Dermis blood vessel endothelial cell (primary cell): ENCODE data around the gene REV1. TPM values are rescaled to one million over a fixed set of nuclear protein-coding genes. Genes with fewer than 3 reads are reported as not detected.
"Not testable (repeated sequence)": the region's sequence is repeated elsewhere in the genome, so short reads cannot be mapped to it uniquely, and the experiment has no call there.

Experiments used
- DNase-seq: peaks from one replicate; pipeline ENCODE4 v3.0.0; 2010
- total RNA-seq: library from RNA; depleted of rRNA; stranded (reverse); fragments of >200 nt; gene quantifications from 2 replicates; pipeline ENCODE4 v1.2.3, GENCODE V29; 2014

Gene REV1
- total RNA-seq, 1 donor from 2014 or later = 47.1 TPM

DNA sequence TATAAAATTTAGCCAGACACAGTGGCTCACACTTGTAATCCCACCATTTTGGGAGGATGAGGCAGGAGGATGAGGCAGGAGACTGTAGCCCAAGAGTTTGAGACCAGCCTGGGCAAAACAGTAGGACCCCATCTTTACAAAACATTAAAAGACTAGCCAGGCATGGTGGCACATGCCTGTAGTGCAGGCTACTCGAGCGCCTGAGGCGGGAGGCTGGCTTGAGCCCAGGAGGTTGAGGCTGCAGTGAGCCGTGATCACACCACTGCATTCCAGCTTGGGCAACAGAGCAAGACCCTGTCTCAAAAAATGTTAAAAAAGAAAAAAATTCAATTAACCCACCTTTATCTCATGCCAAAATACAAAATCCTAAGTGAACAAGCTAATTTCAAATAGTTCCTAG is 4.0 kb downstream of the REV1 start:
- no peak for DNase-seq

DNA sequence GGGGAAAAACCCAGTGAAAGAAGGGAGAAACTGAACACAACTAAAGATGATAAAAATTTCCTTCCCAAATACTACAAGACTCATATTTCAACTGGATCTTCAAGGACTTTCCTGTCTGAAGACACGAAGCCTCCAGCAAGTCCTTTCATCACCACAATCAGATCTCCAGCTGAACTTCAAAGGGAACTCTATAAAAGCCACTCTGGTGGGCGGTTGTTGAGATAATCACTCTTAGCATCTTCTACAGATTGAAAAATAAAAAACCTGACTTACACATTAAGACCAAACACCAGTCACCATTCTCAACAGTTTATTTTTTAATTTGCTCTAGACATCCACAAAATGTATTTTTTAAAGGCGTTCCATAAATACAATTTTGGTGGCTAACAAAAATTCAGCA is 4.4 kb downstream of the REV1 start:
- no peak for DNase-seq

DNA sequence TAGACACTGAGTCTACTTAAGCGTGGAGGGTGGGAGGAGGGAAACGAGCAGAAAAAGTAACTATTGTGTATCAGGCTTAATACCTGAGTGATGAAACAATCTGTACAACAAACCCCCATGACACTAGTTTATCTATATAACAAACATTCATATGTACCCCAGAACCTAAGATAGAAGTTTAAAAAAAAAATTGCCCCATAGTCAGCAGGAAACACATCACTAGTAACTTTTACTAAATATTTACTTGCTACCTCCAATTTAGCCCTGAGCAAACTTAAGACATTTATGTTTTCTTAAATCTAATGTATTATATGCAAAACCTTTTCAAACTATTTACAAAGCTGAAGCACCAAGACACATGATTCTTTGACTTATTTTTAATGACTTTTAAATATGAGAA is 5.6 kb downstream of the REV1 start:
- DNase-seq = no peak

DNA sequence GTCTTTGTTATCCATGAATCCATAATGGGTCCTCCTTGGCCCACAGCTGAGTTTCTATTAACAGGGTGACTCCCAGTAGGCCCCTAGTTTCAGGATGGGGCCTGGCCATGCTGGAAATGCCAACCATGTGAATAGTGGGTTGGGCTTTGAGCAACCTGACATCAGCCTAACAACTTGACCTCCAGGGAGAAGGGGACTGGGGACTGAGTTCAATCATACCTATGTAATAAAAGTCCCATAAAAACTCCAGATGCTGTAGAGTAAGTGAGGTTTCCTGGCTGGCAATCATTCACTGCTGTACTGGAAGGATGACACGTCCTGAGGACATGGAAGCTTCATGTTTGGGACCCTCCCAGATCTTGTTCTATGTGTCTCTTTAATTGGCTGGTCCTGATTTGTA is 7.9 kb downstream of the REV1 start:
- DNase-seq = peak; percentile 32

DNA sequence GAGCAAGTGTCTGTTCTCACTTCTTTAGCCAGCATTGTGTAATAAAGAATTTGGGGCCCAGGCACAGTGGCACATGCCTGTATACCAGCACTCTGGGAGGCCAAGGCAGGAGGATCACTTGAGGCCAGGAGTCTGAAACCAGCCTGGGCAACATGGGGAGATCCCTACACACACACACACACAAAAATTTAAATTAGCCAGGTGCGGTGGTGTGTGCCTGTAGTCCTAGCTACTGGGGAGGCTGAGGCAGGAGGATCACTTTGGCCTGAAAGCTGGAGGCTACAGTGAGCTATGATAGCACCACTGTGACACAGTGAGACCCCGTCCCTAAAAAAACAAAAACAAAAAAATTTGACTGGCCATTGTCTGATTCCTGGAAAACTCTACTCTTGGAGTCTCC is 8.3 kb downstream of the REV1 start:
- DNase-seq = no peak

DNA sequence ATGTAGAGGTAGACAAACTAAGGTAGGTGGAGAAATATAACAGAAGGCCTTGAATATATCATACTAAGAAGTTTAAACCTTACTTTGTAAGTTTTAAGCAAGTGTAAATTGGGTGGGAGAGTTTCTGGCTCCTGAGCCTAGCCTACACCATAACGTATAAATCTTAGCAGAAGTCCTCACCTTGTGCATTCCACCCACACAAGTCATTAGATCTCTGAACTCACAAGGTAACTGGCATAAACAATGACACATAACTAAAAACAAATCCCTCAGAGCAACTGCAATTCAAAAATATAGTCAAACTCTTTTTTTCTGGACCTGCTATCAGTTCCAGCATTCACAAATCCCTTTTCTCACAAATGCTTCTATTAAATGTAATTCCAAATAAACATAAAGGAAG is 9.4 kb downstream of the REV1 start:
- DNase-seq = peak; percentile 29

DNA sequence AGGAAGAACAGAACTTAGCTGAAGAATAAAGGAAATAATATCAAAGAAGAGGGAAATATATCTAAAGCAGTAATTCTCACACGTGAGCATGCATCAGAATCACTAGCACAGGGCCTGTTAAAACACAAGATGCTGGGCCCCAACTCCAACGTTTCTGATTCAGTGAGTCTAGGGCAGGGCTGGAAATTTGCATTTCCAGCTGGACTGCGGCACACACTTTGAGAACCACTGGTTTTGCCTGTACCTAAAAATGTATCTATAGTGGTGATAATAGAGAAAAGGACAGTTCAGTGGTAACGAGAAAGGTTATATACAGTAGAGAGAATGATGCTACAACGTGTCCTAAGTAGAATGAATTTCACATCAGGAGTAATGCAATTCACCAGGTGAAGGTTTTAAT is 11.2 kb downstream of the REV1 start:
- no peak for DNase-seq

DNA sequence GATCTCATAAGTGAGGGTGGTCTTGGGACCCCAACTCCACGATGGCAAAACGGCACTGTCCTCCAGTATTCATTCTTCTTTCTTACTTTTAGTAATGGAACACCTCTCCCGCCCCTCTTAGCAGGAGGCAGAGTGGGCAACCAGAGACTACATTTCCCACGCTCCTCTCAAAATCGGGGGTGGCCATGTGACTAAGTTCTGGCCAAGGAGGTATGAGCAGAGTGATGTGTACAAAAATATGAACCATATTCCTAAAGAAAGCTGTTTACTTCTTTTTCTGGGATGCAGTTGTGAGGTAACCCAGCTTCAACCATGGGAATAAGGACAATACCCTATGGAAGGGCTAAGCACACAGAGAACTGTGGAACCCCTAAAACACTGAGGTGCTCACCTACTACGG is 12.8 kb downstream of the REV1 start:
- no peak for DNase-seq

DNA sequence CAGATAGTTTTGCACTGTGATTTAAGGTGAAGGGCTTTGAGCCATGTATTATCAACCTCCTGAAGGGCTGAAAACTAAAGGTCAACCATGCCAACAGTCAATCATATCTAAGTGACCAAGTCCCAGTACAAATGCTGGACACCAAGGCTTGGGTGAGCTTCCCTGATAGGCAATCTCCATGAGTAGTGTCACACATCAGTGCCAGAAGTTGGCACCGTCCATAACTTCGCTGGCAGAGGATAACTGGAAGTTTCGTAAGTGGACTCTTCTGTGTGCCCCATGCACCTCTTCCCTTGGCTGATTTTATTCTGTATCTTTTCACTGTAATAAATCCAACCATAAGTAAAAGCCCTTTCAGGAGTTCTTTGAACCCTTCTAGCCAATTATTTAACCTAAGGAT is 13.2 kb downstream of the REV1 start:
- DNase-seq = no peak

DNA sequence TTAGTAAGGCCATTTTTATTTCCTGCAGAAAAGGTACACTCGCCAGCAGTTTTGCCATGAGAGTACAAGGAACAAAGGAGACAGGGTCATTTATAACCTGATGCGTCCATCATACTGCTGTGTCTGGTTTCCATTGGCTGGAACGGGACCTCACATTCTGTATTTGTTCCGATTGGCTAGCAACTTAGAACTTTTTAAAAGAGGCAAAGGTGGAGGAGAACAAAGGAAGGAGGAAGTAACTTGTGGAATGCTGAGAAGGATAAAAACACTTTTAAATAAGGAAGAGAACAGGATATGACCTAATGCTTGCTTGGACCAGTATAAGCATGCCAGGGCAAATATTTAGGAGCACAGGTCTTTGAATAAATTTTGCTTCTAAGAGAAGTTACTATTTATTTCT is 14.7 kb downstream of the REV1 start:
- peak; percentile 23 for DNase-seq

DNA sequence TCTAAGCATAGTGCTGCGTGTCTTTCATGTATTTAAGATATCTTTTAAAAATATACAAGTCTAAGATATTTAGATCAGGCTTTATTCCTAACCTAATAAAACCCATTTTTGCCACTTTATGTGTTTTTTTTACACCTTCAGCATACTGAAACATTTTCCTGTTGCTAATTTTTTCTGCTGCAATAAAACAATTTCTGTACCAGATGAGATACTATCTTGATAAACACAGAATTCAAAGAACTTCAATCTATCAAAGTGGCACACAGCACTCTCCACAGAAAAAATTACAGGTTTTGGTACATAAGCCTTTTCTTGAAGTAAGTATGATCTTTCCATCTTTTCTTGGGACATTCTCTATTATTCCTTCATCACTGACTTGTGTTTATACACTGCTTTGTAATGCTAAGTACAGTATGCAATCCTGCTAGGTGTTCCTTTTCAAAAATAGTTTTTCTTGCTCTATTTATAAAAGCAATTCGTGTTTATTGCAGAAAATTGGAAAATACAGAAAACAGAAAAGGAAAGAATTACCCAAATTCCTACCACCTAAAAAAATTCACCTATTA is 16.2 kb downstream of the REV1 start:
- DNase-seq = no peak

DNA sequence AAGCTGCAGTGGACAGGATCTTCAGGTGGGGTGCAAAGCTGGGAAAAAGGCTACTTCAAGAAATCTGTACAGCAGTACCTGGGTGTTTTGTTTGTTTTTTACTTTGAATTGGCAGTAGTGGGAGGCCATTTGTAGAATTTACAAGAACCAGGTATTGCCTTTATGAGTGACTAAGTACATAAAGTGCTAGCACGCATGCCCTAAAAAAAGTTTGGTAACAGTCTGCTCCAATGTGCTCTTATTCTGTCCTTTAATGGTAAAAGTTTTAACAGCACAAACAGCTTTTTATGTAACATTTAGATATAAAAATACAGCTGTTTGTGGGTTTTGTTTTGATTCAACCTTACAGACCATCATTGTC is 17.2 kb downstream of the REV1 start:
- DNase-seq = no peak

DNA sequence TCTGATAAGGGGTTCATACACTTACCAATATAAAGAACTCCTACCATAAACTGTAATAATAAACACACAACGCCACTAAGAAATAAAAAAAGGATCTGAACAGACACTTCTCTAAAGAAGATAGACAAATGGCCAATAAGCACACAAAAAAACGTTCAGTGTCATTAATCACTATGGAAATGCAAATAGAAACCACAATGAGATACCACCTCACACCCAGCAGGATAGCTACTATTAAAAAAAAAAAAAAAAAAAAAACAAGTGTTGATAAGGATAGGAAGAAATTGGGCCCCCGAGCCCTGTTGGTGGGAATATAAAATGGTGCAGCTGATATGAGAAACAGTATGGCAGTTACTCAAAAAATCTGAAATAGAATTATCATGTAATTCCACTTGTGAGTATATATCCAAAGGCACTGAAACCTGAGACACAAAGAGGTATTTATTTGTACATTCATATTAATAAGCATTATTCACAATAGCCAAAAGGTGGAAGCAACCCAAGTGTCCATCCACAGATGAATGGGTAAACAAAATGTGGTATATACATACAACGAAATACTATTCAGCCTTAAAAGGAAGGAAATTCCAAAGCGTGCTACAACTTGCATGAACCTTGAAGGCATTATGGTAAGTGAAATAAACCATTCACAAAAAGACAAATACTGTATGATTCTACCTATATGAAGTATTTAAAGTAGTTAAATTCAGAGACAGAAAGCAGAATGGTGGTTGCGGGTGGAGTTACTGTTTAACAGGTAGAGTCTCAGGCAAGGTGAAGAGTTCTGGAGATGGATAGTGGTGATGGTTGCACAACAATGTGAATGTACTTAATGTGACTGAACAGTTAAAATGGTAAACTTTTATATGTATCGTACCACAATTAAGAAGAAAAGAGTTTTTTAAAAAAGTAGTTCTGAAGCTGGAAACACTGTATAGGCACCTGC is 17.9 kb downstream of the REV1 start:
- DNase-seq = no peak

DNA sequence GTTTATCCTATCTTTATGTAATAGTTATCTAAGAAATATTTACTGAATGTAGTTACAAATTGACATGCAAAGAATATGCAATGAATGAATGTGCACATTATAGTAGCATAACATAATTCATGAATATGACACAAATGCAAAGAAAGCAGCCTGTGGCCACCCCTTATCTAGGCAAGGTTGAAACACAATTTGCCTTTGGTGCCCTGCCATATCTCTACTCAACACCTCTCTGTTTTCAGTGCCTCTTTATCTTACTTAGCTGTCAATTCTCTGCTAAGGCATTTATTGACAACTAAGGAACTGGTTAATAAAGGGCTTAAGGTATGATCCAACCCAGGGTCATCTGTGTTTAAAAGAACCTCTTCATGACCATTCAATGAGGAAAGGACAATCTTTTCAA is 18.9 kb downstream of the REV1 start:
- no peak for DNase-seq

DNA sequence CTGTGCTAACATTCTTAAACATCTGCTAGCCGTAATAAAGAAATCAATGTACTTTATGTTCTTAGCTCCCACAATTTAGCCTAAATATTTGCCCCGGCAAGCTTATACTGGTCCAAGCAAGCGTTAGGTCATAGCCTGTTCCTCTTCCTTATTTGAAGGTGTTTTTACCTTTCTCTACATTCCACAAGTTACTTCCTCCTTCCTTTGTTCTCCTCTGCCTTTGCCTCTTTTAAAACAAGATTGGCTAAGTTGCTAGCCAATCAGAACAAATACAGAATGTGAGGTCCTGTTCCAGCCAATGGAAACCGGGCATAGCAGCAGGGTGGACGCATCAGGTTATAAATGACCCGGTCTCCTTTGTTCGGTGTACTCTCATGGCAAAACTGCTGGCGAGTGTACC is 19.4 kb downstream of the REV1 start:
- DNase-seq = not testable (repeated sequence)

DNA sequence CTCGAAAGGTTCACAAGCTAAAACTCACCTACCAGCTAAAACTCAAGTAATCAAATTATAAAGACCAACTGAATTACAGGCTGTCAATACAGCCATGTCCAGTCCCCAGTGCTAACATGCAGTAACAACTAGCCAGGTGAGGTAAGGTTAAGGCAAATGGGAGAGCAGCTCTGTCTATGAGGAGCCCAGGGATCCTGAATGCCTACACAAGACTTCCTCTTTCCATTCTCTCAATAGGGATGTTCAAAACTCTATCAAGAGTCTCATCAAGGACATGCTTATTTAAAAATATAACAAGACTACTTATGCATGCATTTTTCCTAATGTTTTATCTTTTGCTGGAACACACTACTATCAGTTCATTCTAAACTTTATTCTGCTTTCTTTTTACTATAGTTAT is 20.4 kb downstream of the REV1 start:
- no peak for DNase-seq

DNA sequence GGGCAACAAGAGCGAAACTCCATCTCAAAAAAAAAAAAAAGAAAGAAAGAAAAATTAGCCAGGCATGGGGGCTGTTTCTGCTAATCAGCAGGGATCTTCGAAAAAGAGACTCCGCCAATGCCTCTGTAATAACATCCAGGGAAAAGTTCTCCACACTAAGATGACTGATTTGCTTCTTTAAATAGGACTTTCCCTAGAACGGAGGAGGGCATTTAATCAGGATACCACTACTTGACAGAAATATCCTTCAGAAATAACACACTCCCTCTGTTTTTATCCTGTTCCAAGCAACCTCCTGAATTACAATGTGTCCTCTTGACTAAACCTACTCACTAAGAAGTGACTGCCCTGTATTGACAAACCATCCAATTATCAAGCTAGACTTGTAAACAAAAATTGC is 21.7 kb downstream of the REV1 start:
- no peak for DNase-seq

DNA sequence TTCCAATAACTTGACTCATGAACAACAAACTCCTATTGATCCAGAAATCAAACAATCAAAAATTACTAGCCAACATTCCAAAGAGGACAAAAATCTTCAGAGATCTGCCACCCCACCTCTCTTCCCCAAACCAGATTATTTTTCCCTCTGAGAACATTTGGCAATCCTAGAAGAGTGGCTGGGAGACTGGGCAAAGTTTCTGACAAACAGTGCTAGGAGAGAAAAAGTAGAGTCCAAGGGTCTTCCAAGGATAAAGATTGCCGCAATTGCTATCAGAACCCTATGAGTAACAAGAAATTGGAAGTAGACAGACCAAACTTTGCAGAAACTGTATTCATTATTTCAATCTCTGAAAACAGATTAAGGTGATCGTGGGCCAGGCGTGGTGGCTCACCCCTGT is 22.4 kb downstream of the REV1 start:
- no peak for DNase-seq

DNA sequence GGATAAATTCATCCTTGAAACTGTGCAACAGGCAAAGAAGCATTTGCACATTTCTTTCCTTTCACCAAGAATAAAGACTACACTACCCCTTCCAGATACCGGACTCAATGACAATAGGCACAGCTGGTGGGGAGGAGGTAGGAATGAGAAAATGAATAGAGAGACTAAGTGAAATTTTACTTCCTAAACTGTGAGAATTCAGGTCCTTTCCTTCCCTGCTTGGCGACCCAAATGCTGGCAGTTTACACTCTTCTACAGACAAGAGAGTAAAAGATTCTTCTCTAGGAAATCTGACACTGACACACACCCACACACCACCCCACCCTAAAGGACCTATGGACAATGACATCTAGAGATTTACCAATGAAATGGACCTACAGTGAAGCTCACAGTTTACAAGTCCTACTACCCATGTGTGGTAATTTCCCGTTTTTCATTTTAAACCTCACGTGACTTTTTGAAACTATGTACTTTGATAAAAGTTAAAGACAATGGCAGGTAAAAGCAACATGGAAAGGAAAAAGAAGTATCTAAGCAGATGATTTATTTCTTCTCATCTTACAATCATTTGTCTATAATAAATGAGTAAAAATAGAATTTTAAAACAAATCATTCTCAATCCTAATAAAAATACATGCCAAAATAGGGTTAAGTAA is 27.9 kb downstream of the REV1 start:
- DNase-seq = no peak

DNA sequence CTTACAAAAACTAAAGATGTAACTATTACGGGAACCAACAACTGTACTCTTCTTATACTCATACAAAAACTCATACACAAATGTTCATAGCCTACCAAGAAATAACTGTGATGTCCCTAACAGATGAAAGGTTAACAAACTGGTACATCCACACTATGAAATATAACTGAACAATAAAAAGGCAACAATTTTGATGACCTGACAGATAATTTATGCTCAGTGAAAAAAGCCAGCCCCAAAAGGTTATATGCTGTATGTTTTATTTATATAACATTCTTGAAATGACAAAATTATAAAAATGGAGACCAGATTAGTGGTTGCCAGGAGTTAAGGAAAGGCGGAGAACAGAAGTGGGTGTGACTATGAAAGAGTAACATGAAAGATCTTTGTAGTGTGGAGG is 31.3 kb downstream of the REV1 start:
- DNase-seq = no peak

DNA sequence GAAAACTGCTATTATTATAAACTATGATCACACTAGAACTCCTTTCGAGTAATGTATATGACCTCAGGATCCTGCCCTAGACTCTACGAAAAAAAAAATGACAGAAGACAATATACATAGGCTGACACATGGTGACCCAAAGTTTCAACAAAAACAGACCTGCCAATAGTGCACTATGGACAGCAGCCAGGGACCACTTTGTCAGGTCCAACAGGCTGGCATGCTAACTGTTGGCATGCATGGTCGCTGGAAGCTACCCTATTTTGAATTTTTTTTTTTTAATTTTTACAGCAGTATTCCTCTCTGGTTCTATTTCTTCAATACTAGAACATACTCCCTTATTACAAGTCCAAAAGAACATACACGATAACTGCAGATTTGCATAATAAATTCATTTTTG is 38.1 kb downstream of the REV1 start:
- no peak for DNase-seq

DNA sequence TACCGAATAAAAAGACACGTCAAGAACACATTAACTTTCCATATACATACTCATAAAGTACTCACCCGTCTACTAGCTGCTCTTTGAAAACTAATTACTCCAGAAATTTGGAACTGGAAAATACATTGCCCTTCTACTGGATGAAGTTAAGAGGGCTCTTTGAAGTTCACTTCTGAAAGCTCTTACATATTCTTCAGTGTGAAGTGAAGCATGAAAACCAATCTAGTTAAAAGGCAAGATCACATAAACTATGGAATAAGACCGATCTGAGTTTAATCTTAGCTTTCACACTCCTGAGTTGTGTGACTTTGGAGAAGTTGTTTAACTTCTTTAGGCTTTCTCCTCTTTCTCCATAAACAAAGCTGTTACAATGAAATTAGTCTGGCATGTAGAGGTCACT is 38.5 kb downstream of the REV1 start:
- DNase-seq = no peak

DNA sequence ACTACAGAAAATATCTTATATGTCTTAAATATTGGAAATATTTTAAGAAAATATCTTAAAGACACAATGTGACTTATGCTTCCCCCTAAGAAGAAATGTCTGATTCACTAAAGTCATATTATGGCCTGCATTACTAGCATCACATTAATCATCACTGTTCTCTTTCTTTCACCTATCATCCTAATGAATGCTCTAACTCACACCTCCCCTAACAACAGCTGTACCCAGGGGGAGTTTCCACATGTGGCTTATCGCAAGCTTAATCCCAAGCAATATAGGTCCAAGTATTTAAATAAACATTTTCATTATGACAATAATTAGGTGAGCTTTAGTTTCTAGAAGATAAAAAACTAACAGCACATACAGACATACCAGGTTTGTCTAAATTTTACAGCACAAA is 39.6 kb downstream of the REV1 start:
- DNase-seq = no peak

DNA sequence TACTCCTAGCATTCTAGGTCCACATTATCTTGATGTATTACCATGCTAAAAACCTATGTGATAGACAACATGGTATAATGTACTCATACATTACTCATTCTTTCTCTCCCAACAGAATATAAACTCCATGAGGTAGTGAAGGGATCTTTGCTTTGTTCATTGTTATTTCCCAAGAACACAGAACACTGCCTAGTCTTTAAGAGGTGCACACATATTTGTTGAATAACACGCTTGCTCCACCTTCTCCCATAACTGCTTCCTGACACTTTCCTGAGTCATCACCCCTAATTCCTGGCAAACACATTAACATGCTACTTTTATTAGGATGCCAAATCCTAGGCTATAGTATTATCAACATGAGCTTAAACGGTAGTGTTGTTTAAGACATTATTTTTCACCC is 41.3 kb downstream of the REV1 start:
- peak; percentile 86 for DNase-seq
